BLaER1 (cell line): Measurements from ENCODE around the gene SEC24C.

ENCODE experiments used
- H3K27ac ChIP-seq: shearing (Covaris generic); formaldehyde crosslinking; 2 replicates; pipeline ENCODE4 v1.8.1; 2022
- H3K27me3 ChIP-seq: shearing (Covaris generic); formaldehyde crosslinking; 2 replicates; pipeline ENCODE4 v1.8.1; 2022
- H3K36me3 ChIP-seq: shearing (Covaris generic); formaldehyde crosslinking; 2 replicates; pipeline ENCODE4 v1.8.1; 2022
- H3K4me1 ChIP-seq: shearing (Covaris generic); formaldehyde crosslinking; 2 replicates; pipeline ENCODE4 v1.8.1; 2022
- H3K4me2 ChIP-seq: shearing (Covaris generic); formaldehyde crosslinking; 2 replicates; pipeline ENCODE4 v1.8.1; 2022
- H3K4me3 ChIP-seq: shearing (Covaris generic); formaldehyde crosslinking; 2 replicates; pipeline ENCODE4 v1.8.1; 2022
- H3K9ac ChIP-seq: shearing (Covaris generic); formaldehyde crosslinking; 2 replicates; pipeline ENCODE4 v1.8.1; 2022
- H3K9me3 ChIP-seq: shearing (Covaris generic); formaldehyde crosslinking; 2 replicates; pipeline ENCODE4 v1.8.1; 2022
- H4K20me1 ChIP-seq: shearing (Covaris generic); formaldehyde crosslinking; 2 replicates; pipeline ENCODE4 v1.8.1; 2022
- Cebpa-rat ChIP-seq: shearing (Covaris generic); IDR thresholded peaks from 2 replicates; pipeline ENCODE4 v1.8.1; 2022

SEC24C gene

DNA sequence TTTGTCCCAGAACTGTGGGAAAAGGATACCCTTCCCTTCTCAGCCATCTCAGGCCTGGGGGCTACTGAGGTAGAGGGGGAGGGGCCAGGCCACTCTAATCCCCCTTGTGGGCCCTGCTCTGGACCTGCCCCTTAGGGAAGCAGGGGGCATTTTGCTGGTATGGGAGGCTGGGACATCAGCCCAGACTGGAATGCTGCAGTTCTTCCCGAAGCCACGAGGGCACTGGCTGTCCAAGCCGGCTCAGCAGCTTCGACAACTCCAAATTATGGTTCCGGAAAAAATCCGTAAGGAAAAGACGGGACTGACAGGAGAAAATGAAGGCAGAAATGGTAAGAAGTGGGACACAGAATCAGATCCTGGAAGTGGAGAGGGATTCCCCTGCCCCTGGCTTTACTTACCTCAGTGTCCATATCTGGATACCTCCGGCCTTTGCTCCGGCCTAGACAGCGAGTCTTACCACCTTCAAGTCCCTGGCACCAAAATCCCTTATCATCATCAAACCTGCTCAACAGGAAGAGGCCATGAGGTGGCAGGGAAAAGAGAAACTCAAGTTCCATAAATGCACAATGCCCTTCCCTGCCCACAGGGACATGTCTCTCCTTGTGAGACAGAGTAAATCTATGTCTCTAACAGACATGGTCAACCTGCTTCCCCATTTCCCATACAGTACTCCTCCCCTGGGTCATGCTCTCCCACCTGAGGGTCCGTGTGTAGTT is 58.3 kb downstream of the SEC24C start:
- Histone ChIP-seq H3K36me3 (peaks cover 98% of the 10 kb centered on the region), H3K4me3 (no peak overlapping the region), H3K27ac (no peak overlapping the region), H3K9me3 (no peaks in the 10 kb centered on the region), H3K27me3 (no peaks in the 10 kb centered on the region), H4K20me1 (peaks cover 13% of the 10 kb centered on the region; the same call in 1 of the 2 replicates), H3K9ac (no peak overlapping the region), H3K4me2 (no peak overlapping the region), H3K4me1 (peaks cover 12% of the 10 kb centered on the region)
- no peak for TF ChIP-seq Cebpa-rat

DNA sequence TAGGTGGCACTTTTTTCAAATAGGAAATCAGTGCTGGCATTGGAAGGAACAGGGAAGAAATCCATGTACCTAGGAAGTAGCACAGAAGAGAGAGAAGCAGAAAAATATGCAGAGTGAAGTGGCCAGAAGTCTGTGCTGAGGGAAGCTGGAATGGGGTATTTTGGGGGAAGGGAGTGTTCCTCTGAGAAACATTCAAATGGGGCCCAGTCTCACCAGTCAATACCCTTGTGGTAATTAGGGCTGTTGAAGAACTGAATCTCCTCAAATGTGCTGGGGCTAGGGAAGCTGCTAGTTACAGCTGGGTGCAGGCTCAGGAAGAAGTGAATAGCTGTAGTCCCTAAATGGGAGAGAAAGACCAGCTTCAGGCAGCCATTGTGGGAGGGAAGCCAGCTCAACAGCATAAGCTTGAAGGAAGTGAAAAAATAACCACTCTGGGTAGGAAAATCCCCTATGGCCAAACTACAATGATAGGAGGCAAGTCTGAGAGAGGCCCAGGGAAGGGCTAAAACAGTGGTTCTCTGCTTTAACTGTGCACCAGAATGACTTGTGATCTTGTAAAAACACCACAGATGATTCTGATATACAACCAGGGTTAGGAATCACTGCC is 59.6 kb downstream of the SEC24C start:
- no peaks in the 10 kb centered on the region for H3K9me3 ChIP-seq
- TF ChIP-seq Cebpa-rat: no peak
- 0 out of 2 replicates have a peak overlapping the region, but pooled peaks have one; percentile 29 for H3K27ac ChIP-seq
- peak overlapping the region; percentile 31; the same call in 1 of the 2 replicates for H3K4me2 ChIP-seq
- peaks cover 98% of the 10 kb centered on the region for H3K36me3 ChIP-seq
- H3K9ac ChIP-seq: peak overlapping the region; percentile 9; the same call in 1 of the 2 replicates
- H4K20me1 ChIP-seq: peaks cover 19% of the 10 kb centered on the region; the same call in 1 of the 2 replicates
- H3K27me3 ChIP-seq: no peaks in the 10 kb centered on the region
- peaks cover 12% of the 10 kb centered on the region for H3K4me1 ChIP-seq
- H3K4me3 ChIP-seq: no peak overlapping the region

DNA sequence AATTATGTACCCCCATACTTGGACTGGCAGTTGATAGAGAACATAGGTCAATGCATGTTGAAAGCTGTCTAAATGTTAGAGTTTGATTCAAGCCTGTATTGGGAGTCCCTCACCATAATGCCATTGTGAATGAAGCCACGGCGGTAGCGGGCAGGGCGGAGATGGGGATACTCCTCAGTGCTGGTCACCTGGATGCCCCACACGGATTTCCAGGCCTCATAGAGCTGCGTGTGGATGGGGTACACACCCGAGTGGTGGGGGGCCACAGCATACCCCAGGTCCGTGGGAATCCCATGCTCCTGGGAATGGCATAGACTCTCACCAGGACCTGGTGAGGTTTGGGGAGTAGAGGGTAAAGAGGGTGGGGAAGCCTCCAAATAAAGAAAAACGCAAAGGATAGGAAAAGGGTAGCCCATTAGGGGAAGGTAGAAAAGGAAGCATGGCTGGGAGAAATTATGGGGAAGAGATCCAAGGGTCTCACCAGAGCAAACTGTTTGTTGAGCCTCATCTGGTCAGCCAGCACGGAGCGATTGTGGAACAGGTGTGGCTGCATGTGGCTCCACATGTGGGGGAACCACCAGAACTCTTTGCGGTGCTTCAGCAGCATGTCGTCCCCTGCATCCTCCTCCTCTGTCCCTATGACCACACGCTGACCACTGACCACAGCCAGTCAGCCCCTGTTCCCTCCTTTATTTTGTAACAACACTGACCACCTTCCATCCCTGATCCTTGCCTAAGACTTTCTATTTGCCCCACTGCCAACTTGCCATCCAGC is 62.2 kb downstream of the SEC24C start:
- peaks cover 25% of the 10 kb centered on the region for H3K4me1 ChIP-seq
- no peak for TF ChIP-seq Cebpa-rat
- H3K4me2 ChIP-seq: no peak overlapping the region
- peaks cover 41% of the 10 kb centered on the region for H4K20me1 ChIP-seq
- H3K36me3 ChIP-seq: peaks cover 85% of the 10 kb centered on the region
- no peak overlapping the region for H3K4me3 ChIP-seq
- no peaks in the 10 kb centered on the region for H3K27me3 ChIP-seq
- no peaks in the 10 kb centered on the region for H3K9me3 ChIP-seq
- no peak overlapping the region for H3K9ac ChIP-seq
- H3K27ac ChIP-seq: no peak overlapping the region

DNA sequence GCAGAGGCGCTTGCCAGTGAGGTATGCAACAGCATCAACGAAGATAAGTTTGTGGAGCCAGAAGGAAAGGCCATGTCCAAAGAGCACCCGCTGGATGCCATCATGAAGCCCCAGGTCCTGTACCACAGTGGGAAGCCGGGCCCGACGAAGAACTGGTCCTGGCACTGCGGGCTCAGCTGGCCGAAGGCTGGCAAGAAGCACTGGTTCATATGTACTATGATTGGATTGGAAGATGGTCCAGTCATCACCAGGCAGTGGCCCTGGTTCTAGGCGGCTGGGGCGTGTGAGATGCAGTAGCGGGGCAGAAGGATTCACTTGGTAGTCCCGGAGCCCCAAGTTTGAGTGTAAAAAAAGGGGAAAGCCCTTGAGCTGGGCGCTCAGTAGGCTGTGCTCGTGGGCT is 63.3 kb downstream of the SEC24C start:
- H3K9ac ChIP-seq: no peak overlapping the region
- H4K20me1 ChIP-seq: peaks cover 41% of the 10 kb centered on the region
- H3K4me1 ChIP-seq: peaks cover 30% of the 10 kb centered on the region
- no peak overlapping the region for H3K4me3 ChIP-seq
- H3K4me2 ChIP-seq: no peak overlapping the region
- TF ChIP-seq Cebpa-rat: no peak
- no peak overlapping the region for H3K27ac ChIP-seq
- H3K9me3 ChIP-seq: no peaks in the 10 kb centered on the region
- peaks cover 73% of the 10 kb centered on the region for H3K36me3 ChIP-seq
- H3K27me3 ChIP-seq: no peaks in the 10 kb centered on the region

DNA sequence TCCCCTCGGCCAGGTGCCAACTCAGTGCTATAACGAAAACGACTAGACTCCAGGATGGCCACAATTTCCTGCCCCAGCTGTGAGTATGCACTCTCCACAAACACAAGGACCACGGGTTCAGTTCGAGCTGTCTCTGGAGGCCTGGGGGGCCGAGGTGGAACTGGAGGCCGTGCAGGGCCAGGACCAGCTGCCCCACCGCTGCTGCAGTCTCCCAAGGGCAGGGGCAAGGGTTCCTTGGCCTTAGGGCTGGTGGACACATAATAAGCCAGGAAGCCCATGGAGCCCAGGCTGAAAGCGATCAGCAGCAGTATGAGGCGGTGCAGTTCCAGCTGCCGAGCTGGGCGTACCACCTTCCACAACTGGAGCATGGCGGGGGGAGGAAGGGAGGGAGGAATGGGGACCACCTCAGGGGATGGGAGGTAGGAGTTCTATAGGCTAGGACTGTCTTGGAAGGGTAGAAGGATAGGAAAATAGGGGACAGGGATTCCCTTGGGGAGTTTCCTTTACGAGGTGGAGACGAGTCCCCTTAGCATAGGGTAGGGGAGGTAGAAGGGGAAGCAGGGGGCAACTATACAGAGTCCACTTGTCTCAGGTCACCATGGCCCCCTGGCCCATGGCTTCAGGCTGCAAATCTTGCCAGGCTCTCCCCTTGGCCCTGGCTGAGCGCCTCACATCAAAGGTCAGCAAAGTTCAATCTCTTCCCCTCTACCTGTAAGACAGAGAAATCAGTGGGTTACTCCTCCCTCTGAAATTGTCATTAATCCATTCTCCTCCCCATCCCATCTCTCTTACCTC is 64.0 kb downstream of the SEC24C start:
- Histone ChIP-seq H3K27ac (no peak overlapping the region), H3K4me3 (no peak overlapping the region), H4K20me1 (peaks cover 43% of the 10 kb centered on the region), H3K4me1 (peaks cover 33% of the 10 kb centered on the region), H3K27me3 (no peaks in the 10 kb centered on the region), H3K9me3 (no peaks in the 10 kb centered on the region), H3K4me2 (no peak overlapping the region), H3K36me3 (peaks cover 69% of the 10 kb centered on the region), H3K9ac (no peak overlapping the region)
- no peak for TF ChIP-seq Cebpa-rat

DNA sequence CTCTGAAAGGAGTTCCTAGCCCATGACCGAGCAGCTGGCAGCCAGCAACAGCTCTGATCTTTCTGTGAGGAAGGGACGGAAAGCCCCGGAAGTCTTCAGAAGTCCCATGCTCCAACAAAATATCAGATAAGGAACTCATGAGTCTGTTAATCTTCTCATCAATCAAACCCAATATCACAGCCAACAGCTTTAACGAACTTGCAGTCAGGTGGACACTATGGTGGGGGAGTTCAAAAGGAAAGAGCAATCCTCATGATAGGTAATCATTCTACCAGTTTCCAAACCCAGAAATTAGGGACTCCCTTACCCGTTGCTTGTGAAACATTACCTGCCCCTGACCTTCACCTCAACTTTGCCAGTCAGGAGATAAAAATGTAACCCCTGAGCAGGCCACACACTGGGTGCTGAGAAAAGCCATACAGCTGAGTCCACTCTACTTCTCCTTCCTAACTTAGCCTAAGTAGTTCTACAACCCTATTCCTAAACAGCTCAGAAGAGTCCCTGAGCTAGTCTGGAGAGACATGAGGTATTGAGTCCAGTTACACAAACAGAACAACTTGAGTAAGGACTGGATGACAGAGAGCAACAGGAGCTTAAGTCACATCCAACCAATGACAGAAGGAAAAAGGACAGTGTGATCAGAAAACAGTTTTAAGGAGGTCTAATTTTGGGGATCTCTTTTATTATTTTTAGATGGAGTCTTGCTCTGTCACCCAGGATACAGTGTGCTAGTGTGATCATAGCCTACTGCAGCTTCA is 65.1 kb downstream of the SEC24C start:
- Histone ChIP-seq H4K20me1 (peaks cover 48% of the 10 kb centered on the region), H3K36me3 (peaks cover 67% of the 10 kb centered on the region), H3K4me1 (peaks cover 26% of the 10 kb centered on the region), H3K9ac (no peak overlapping the region), H3K4me2 (no peak overlapping the region), H3K27ac (no peak overlapping the region), H3K27me3 (no peaks in the 10 kb centered on the region), H3K9me3 (no peaks in the 10 kb centered on the region), H3K4me3 (no peak overlapping the region)
- TF ChIP-seq Cebpa-rat: no peak

DNA sequence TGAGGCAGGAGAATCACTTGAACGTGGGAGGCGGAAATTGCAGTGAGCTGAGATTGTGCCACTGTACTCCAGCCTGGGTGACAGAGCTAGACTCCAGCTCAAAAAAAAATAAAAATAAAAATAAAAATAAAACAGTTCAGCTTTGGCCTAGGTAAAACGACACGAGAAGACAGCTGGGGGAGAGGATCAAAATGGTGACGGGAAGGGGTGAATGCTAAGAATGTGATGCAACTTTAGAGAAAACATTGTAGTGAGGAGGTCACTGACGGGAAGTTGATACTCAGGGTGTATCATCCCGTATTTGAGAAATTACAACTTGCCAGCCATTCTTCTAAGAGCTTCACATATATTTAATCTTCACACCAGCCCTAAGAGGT is 66.2 kb downstream of the SEC24C start:
- H3K4me2 ChIP-seq: peak overlapping the region; percentile 94
- peaks cover 21% of the 10 kb centered on the region for H3K4me1 ChIP-seq
- peak overlapping the region; percentile 95 for H3K9ac ChIP-seq
- no peak for TF ChIP-seq Cebpa-rat
- H3K27ac ChIP-seq: peak overlapping the region; percentile 96; the same call in 1 of the 2 replicates
- peaks cover 48% of the 10 kb centered on the region for H4K20me1 ChIP-seq
- no peaks in the 10 kb centered on the region for H3K9me3 ChIP-seq
- peaks cover 65% of the 10 kb centered on the region for H3K36me3 ChIP-seq
- no peaks in the 10 kb centered on the region for H3K27me3 ChIP-seq
- peak overlapping the region; percentile 91 for H3K4me3 ChIP-seq

DNA sequence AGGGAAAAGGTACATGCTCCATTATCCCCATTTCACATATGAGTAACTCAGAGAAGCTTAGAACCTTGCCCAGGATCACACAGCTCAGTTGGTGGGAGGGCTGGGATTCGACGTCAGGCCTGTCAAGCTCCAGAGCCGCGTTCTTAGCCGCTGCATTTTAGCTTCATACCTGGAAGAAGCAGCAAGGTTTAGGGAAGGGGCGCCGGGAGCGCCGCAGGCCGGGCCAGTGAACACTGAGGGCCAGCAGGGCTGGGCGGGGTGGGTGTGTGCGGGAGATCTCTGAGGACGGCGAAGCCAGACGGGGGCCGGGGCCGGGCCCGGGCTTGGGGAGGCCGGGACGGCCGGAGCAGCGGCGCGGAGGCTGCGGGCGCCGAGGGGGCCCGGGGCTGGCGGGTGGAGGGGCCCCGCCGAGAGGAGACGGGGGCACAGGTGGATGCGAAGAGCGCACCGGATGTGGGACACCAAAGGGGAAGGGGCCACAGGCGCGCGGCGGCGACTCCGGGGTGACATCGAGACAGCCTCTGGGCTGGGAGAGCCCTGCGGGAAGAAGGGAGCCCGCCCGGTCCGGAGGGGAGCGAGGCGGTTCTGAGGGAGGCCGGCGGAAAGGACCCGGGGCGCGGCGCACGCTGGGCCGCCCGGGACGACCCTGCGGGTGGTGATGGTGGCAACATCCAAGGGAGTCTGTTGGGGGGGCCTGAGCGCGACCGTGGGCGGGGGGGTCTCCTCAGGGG is 66.7 kb downstream of the SEC24C start:
- H3K9ac ChIP-seq: peak overlapping the region; percentile 95
- peak overlapping the region; percentile 96 for H3K27ac ChIP-seq
- peak overlapping the region; percentile 91 for H3K4me3 ChIP-seq
- peak overlapping the region; percentile 94 for H3K4me2 ChIP-seq
- TF ChIP-seq Cebpa-rat: no peak
- H3K27me3 ChIP-seq: no peaks in the 10 kb centered on the region
- no peaks in the 10 kb centered on the region for H3K9me3 ChIP-seq
- H3K36me3 ChIP-seq: peaks cover 65% of the 10 kb centered on the region
- peaks cover 21% of the 10 kb centered on the region for H3K4me1 ChIP-seq
- H4K20me1 ChIP-seq: peaks cover 48% of the 10 kb centered on the region
